MM.1S (cell line): ENCODE data around the gene ADGRL1.
"Not testable (repeated sequence)": the region's sequence is repeated elsewhere in the genome, so short reads cannot be mapped to it uniquely, and the experiment has no call there.

Source experiments
- DNase-seq: peaks from one replicate; pipeline ENCODE4 v3.0.0-alpha.2; 2015
- H2AFZ ChIP-seq: fragments of 300-600 bp; sonication (generic); 2 replicates; pipeline ENCODE4 v1.6.0; 2016; ENCODE audit warnings: antibody characterized with exemption, low read length
- H3F3A ChIP-seq: fragments of 300-600 bp; sonication (generic); 2 replicates; pipeline ENCODE4 v1.6.1; 2016; ENCODE audit warnings: mild to moderate bottlenecking, antibody characterized with exemption, low read length, moderate library complexity, mixed read lengths; ENCODE audit not compliant: insufficient read depth
- H3K27ac ChIP-seq: fragments of 300-600 bp; sonication (generic); 2 replicates; pipeline ENCODE4 v1.5.1; 2016; ENCODE audit warnings: mild to moderate bottlenecking, low read length
- H3K27me3 ChIP-seq: fragments of 300-600 bp; sonication (generic); replicated peaks from 2 replicates; pipeline ENCODE4 v1.6.0; 2016; ENCODE audit warnings: low read length; ENCODE audit not compliant: insufficient read depth
- H3K36me3 ChIP-seq: fragments of 300-600 bp; sonication (generic); replicated peaks from 2 replicates; pipeline ENCODE4 v1.6.1; 2016; ENCODE audit warnings: mild to moderate bottlenecking, low read length, mixed read lengths; ENCODE audit not compliant: insufficient read depth
- H3K4me1 ChIP-seq: fragments of 300-600 bp; sonication (generic); 2 replicates; pipeline ENCODE4 v1.6.1; 2016; ENCODE audit warnings: low read length, mixed read lengths
- H3K4me2 ChIP-seq: fragments of 300-600 bp; sonication (generic); 2 replicates; pipeline ENCODE4 v1.6.0; 2016; ENCODE audit warnings: low read depth, low read length
- H3K4me3 ChIP-seq: fragments of 300-600 bp; sonication (generic); 2 replicates; pipeline ENCODE4 v1.5.1; 2016; ENCODE audit warnings: low read length, mixed read lengths
- H3K79me2 ChIP-seq: fragments of 300-600 bp; sonication (generic); 2 replicates; pipeline ENCODE4 v1.6.1; 2016; ENCODE audit warnings: mixed run types, low read length, mixed read lengths
- H3K9ac ChIP-seq: fragments of 300-600 bp; sonication (generic); 2 replicates; pipeline ENCODE4 v1.6.1; 2016; ENCODE audit warnings: low read length, mixed read lengths
- H3K9me2 ChIP-seq: fragments of 300-600 bp; sonication (generic); replicated peaks from 2 replicates; pipeline ENCODE4 v1.6.1; 2016; ENCODE audit warnings: mild to moderate bottlenecking, low read length, mixed read lengths; ENCODE audit not compliant: insufficient read depth
- H3K9me3 ChIP-seq: fragments of 300-600 bp; sonication (generic); replicated peaks from 2 replicates; pipeline ENCODE4 v1.6.1; 2016; ENCODE audit warnings: mild to moderate bottlenecking, low read length, mixed read lengths; ENCODE audit not compliant: insufficient read depth
- H4K20me1 ChIP-seq: fragments of 300-600 bp; sonication (generic); 2 replicates; pipeline ENCODE4 v1.6.1; 2016; ENCODE audit warnings: mild to moderate bottlenecking, low read length, moderate library complexity, mixed read lengths; ENCODE audit not compliant: insufficient read depth
- EZH2 ChIP-seq: fragments of 300-600 bp; sonication (generic); optimal IDR thresholded peaks from 2 replicates; pipeline ENCODE3; 2017; ENCODE audit warnings: low read depth, mild to moderate bottlenecking, antibody characterized with exemption, low read length, mixed read lengths
- EZH2phosphoT487 ChIP-seq: fragments of 300-600 bp; sonication (generic); IDR thresholded peaks from 2 replicates; pipeline ENCODE4 v1.6.1; 2018; ENCODE audit warnings: antibody characterized with exemption, low read length
- TF ChIP-seq, protein P1 (sequence below): fragments of 300-600 bp; sonication (generic); IDR thresholded peaks from 2 replicates; pipeline ENCODE4 v1.5.1; 2016; ENCODE audit warnings: antibody characterized with exemption, low read length, mixed read lengths

The ADGRL1 gene

DNA sequence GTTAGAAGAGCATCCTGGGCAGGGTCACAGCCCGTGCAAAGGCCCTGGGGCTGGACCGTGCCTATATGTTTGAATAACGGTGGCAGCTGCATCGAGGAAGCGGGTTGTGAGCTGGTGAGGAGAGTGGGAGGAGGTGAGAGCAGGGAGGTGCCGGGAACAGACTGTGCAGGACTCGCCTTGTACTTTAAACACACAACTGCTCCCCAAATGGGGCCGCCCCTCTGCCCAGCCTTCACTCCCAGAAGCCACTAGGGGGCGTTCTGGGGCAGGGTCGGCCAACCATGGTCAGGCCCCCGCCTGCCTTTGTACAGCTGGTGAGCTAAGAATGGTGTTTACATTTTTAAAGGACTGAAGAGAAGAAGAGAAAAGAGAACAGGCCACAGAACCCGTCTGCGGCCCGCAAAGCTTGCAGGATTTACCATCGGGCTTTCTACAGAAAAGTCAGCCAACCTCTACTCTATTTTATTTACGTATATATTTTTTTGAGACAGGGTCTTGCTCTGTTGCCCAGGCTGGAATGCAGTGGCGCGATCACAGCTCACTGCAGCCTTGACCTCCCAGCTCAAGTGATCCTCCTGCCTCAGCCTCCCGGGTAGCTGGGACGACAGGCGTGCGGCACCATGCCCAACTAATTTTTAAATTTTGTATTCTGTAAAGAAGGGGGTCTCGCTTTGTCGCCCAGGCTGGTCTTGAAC, 5.7 kb downstream of the ADGRL1 start:
- not testable (repeated sequence) for H3K4me3 ChIP-seq, H3K4me1 ChIP-seq, H3K9me3 ChIP-seq, H3F3A ChIP-seq, H3K9me2 ChIP-seq, H2AFZ ChIP-seq, H3K9ac ChIP-seq, H4K20me1 ChIP-seq, H3K79me2 ChIP-seq, H3K4me2 ChIP-seq, H3K36me3 ChIP-seq, H3K27ac ChIP-seq
- peaks cover 63% of the 10 kb centered on the region for H3K27me3 ChIP-seq
- TF ChIP-seq, protein P1, sequence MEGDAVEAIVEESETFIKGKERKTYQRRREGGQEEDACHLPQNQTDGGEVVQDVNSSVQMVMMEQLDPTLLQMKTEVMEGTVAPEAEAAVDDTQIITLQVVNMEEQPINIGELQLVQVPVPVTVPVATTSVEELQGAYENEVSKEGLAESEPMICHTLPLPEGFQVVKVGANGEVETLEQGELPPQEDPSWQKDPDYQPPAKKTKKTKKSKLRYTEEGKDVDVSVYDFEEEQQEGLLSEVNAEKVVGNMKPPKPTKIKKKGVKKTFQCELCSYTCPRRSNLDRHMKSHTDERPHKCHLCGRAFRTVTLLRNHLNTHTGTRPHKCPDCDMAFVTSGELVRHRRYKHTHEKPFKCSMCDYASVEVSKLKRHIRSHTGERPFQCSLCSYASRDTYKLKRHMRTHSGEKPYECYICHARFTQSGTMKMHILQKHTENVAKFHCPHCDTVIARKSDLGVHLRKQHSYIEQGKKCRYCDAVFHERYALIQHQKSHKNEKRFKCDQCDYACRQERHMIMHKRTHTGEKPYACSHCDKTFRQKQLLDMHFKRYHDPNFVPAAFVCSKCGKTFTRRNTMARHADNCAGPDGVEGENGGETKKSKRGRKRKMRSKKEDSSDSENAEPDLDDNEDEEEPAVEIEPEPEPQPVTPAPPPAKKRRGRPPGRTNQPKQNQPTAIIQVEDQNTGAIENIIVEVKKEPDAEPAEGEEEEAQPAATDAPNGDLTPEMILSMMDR, result peak; percentile 59
- DNase-seq, result peak; percentile 30

DNA sequence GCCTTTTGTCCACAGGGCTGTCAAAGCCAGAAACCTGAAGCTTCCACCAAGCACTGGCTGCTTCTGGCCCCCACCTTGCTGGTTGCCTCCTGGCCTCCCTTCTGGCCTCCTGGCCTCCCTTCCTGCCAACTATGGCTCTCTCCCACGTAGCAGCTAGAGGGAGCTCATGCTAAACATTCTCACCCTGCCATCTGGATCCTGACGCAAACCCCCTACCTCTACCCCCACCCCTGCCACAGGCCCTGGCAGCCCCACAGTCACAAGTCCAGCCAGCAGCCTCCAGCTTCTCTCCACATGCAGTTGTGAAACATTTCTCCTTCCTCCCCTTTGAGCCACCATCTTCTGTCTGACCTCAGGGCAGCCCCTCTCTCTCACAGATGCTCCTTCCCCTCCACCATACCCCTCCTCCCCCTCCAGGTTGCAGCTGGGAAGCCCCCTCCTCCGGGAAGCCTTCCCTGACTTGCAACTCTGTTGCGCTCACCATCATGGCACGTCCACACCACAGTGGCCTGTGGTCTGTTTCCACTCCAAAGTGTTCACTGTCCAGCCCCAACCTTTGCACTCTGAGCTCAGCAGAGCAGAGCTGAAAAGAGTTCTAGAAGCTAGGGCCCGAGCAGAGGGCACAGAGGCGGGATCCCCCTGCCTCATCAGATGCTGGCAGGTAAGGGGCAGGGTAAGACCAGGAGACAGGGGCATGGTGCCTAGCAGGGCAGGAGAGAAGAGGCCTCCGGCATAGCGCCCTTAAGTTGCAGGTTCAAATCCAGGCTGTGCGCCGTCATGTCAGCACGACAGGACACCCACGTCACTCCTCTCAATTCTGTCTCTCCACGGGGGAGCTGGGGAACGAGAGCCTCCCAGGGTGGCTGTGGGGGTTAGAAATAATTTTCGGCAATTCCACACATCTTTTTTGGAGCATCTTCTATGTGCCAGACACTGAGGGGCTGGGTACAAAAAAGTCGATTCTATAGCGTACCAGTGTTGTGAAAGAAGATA, 7.3 kb downstream of the ADGRL1 start:
- H3K4me3 ChIP-seq, result no peak overlapping the region
- H2AFZ ChIP-seq, result no peak overlapping the region
- no peaks in the 10 kb centered on the region for H3K9me3 ChIP-seq
- H3K36me3 ChIP-seq, result no peaks in the 10 kb centered on the region
- H3K4me2 ChIP-seq, result no peak overlapping the region
- H3F3A ChIP-seq, result no peaks in the 10 kb centered on the region
- H3K27me3 ChIP-seq, result peaks cover 58% of the 10 kb centered on the region
- H3K9me2 ChIP-seq, result no peaks in the 10 kb centered on the region
- H4K20me1 ChIP-seq, result no peaks in the 10 kb centered on the region
- H3K4me1 ChIP-seq, result no peaks in the 10 kb centered on the region
- TF ChIP-seq EZH2 (no peak), EZH2phosphoT487 (no peak)
- TF ChIP-seq, protein P1, result no peak
- no peak for DNase-seq
- no peak overlapping the region for H3K9ac ChIP-seq
- H3K27ac ChIP-seq, result no peak overlapping the region
- no peaks in the 10 kb centered on the region for H3K79me2 ChIP-seq

DNA sequence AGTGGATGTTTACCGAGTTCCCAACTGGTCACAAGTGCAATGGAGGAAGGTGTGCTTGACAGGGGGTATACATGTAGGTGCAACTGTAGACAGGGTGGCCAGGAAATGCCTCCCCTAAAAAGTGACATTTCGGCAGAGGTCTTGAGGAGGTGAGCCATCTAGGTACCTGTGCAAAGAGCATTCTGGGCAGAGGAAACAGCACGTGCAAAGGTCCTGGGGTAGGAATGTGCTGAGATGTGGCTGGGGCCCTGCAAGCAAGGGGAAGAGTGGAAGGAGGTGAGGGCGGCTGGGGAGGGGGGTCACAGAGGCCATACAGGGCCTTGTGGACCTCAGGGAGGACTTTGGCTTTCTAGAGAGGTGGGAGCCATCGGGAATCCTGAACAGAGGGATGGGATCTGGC, 8.1 kb downstream of the ADGRL1 start:
- peaks cover 60% of the 10 kb centered on the region for H3K27me3 ChIP-seq
- no peak overlapping the region for H2AFZ ChIP-seq
- TF ChIP-seq EZH2phosphoT487, result no peak
- TF ChIP-seq, protein P1, result no peak
- TF ChIP-seq EZH2, result no peak
- H3K4me3 ChIP-seq, result no peak overlapping the region
- H3K36me3 ChIP-seq, result no peaks in the 10 kb centered on the region
- no peaks in the 10 kb centered on the region for H3K79me2 ChIP-seq
- H3K4me1 ChIP-seq, result no peaks in the 10 kb centered on the region
- H3F3A ChIP-seq, result no peaks in the 10 kb centered on the region
- H3K9me3 ChIP-seq, result no peaks in the 10 kb centered on the region
- H3K4me2 ChIP-seq, result no peak overlapping the region
- no peak overlapping the region for H3K27ac ChIP-seq
- H3K9me2 ChIP-seq, result no peaks in the 10 kb centered on the region
- no peak overlapping the region for H3K9ac ChIP-seq
- H4K20me1 ChIP-seq, result no peaks in the 10 kb centered on the region
- DNase-seq, result no peak

DNA sequence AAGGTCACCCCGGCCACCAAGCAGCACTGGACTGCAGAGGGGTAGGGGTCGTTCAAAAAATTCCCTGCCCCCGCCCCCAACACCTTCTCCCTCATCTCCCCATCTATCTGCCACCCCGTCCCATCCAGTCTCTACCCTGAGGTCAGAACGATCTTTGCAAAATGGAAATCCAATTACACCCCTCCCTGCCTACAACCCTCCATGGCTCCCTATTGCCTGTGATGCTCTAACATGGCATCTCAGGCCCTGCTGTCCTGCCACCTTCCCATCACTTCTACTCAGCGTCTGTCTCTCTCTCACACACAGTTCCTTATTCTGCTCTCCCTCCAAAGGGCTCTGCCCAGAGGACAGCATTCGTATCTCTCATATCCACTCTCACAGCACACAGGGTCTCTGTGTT, 8.7 kb downstream of the ADGRL1 start:
- H3K27me3 ChIP-seq, result peaks cover 61% of the 10 kb centered on the region
- not testable (repeated sequence) for H3K9me2 ChIP-seq, H3K9me3 ChIP-seq, H2AFZ ChIP-seq, H3F3A ChIP-seq, H3K36me3 ChIP-seq, H3K27ac ChIP-seq, H3K4me2 ChIP-seq, H3K4me1 ChIP-seq, H4K20me1 ChIP-seq, H3K4me3 ChIP-seq, DNase-seq, H3K9ac ChIP-seq, H3K79me2 ChIP-seq
